NB4 (cell line): ENCODE measurements around the gene ANKRD11.
"Not testable (repeated sequence)": the region's sequence is repeated elsewhere in the genome, so short reads cannot be mapped to it uniquely, and the experiment has no call there.

Source experiments
- DNase-seq: peaks from one replicate; pipeline ENCODE4 v3.0.0; 2010; ENCODE audit warnings: low read depth
- H3K4me3 ChIP-seq: one replicate; pipeline ENCODE4 v1.5.1; 2011; ENCODE audit warnings: mild to moderate bottlenecking, low read depth, low read length, moderate library complexity
- CTCF ChIP-seq: IDR thresholded peaks from one replicate; pipeline ENCODE4 v1.5.1; 2012; ENCODE audit warnings: low read depth, low read length
- MAX ChIP-seq: IDR thresholded peaks from 2 replicates; pipeline ENCODE4 v1.6.1; 2011; ENCODE audit warnings: low read depth, low read length
- MYC ChIP-seq: IDR thresholded peaks from 2 replicates; pipeline ENCODE4 v1.6.1; 2011; ENCODE audit warnings: low read depth, low read length
- POLR2A ChIP-seq: IDR thresholded peaks from 2 replicates; pipeline ENCODE4 v1.6.1; 2011; ENCODE audit warnings: mild to moderate bottlenecking; ENCODE audit not compliant: insufficient read length; ENCODE audit errors: extremely low read depth

Gene ANKRD11

GRCh38 chr16:89426736-89427530 lies 63.4 kb downstream of the ANKRD11 start:
- TF ChIP-seq MAX (no peak), MYC (no peak), CTCF (no peak), POLR2A (no peak)
- DNase-seq: no peak
- no peak overlapping the region for H3K4me3 ChIP-seq

- H3K4me3 ChIP-seq: no peak overlapping the region
- DNase-seq: no peak
- TF ChIP-seq MAX (no peak), POLR2A (no peak), CTCF (no peak), MYC (no peak)
These were observed 64.8 kb downstream of the ANKRD11 start for GRCh38 chr16:89425523-89425922.

GRCh38 chr16:89423681-89424260 lies 66.6 kb downstream of the ANKRD11 start:
- no peak for DNase-seq
- H3K4me3 ChIP-seq: no peak overlapping the region

GRCh38 chr16:89422905-89423630 lies 67.3 kb downstream of the ANKRD11 start:
- H3K4me3 ChIP-seq: no peak overlapping the region
- DNase-seq: peak; percentile 69
- TF ChIP-seq MAX: no peak
- no peak for TF ChIP-seq MYC
- no peak for TF ChIP-seq POLR2A
- no peak for TF ChIP-seq CTCF

More at GRCh38 chr16:89423681-89424260, 66.6 kb downstream of the ANKRD11 start:
- TF ChIP-seq POLR2A: no peak
- no peak for TF ChIP-seq MYC
- no peak for TF ChIP-seq CTCF
- no peak for TF ChIP-seq MAX

- no peak for DNase-seq
- H3K4me3 ChIP-seq: no peak overlapping the region
- no peak for TF ChIP-seq CTCF
- no peak for TF ChIP-seq MAX
- TF ChIP-seq POLR2A: no peak
- no peak for TF ChIP-seq MYC
These were observed 67.8 kb downstream of the ANKRD11 start for GRCh38 chr16:89422527-89422904.

- H3K4me3 ChIP-seq, DNase-seq: not testable (repeated sequence)
These were observed 69.1 kb downstream of the ANKRD11 start for GRCh38 chr16:89421300-89421699.
